Measurements from ENCODE around the gene FRMPD4.

FRMPD4 gene

DNA sequence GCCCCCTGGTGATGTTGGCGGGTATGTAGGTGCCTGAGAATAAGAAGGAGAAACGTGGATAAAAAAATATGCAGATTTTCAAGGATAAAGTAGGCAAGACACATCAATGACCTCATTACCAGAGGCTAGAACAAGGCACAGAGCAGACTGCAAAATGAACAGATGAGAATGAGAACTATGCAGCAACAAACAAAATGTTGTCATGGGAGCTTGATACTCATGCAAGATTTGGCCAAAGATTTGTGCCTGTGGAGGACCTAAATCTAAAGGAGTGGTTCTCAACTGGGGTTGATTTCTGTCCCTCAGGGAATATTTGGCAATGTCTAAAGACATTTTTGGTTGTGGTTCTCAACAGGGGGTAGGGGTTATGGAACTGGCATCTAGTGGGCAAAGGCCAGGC lies 177.3 kb downstream of the FRMPD4 start:
- POLR2A ChIA-PET, result no interaction called here
- no peak for DNase-seq (ENCODE audit: extremely low spot score)
- CTCF ChIA-PET, result no interaction called here
- TF ChIP-seq, protein P1, sequence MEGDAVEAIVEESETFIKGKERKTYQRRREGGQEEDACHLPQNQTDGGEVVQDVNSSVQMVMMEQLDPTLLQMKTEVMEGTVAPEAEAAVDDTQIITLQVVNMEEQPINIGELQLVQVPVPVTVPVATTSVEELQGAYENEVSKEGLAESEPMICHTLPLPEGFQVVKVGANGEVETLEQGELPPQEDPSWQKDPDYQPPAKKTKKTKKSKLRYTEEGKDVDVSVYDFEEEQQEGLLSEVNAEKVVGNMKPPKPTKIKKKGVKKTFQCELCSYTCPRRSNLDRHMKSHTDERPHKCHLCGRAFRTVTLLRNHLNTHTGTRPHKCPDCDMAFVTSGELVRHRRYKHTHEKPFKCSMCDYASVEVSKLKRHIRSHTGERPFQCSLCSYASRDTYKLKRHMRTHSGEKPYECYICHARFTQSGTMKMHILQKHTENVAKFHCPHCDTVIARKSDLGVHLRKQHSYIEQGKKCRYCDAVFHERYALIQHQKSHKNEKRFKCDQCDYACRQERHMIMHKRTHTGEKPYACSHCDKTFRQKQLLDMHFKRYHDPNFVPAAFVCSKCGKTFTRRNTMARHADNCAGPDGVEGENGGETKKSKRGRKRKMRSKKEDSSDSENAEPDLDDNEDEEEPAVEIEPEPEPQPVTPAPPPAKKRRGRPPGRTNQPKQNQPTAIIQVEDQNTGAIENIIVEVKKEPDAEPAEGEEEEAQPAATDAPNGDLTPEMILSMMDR (IDR thresholded peaks at IDR 0.05; ENCODE audit: control extremely low read depth, extremely low read depth, low read depth, missing control alignments), result no peak

- TF ChIP-seq, protein P1 (IDR thresholded peaks at IDR 0.05; ENCODE audit: control extremely low read depth, extremely low read depth, low read depth, missing control alignments), result no peak
- DNase-seq (ENCODE audit: extremely low spot score), result no peak
- CTCF ChIA-PET, result no interaction called here
- POLR2A ChIA-PET, result no interaction called here
Observed at GRCh38 chrX:12319003-12319519, 180.8 kb downstream of the FRMPD4 start.

GRCh38 chrX:12319992-12320391 lies 181.7 kb downstream of the FRMPD4 start:
- TF ChIP-seq, protein P1 (IDR thresholded peaks at IDR 0.05; ENCODE audit: control extremely low read depth, extremely low read depth, low read depth, missing control alignments), result no peak
- POLR2A ChIA-PET, result no interaction called here
- DNase-seq (ENCODE audit: extremely low spot score), result no peak
- CTCF ChIA-PET, result no interaction called here

DNA sequence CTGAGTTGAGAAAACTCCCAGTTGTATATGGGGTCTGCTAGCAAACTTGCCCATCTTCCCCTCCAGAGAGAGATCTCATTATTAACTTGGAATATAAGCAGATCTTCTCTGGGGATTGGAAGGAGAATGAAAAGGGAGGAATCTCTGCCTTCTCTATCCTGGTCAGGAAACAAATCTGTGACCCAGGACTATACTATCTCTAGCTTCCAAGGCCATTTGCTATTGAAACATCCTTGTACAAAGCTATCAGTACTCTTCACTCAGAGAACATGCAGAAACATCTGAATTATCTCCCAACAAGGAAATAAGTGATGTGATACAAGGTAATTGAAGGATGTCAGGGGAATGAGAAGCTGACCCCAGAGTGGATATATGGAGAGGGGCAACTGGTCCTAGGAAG lies 183.8 kb downstream of the FRMPD4 start:
- DNase-seq (ENCODE audit: extremely low spot score), result no peak
- ChIA-PET CTCF (no interaction called here), POLR2A (no interaction called here)
- TF ChIP-seq, protein P1 (IDR thresholded peaks at IDR 0.05; ENCODE audit: control extremely low read depth, extremely low read depth, low read depth, missing control alignments), result no peak

DNA sequence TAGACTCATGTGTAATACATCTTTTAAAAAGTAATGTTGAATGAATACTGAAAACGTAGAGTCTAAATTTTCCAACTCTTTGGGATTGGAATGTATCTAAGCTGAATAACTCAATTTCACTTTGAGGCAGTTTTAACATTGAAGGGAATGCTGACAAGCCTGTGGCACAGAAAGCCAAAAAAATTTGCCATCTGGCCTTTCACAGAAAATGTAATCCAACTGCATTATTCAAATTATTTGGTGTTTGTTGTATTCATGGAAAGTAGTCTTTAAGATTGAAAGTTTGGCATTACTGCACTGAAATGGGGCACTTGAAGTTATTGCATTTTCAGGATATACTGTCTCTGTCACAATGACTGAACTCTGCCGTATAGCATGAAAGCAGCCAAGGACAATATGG lies 186.9 kb downstream of the FRMPD4 start:
- POLR2A ChIA-PET, result no interaction called here
- CTCF ChIA-PET, result no interaction called here
- TF ChIP-seq, protein P1 (IDR thresholded peaks at IDR 0.05; ENCODE audit: control extremely low read depth, extremely low read depth, low read depth, missing control alignments), result no peak

DNA sequence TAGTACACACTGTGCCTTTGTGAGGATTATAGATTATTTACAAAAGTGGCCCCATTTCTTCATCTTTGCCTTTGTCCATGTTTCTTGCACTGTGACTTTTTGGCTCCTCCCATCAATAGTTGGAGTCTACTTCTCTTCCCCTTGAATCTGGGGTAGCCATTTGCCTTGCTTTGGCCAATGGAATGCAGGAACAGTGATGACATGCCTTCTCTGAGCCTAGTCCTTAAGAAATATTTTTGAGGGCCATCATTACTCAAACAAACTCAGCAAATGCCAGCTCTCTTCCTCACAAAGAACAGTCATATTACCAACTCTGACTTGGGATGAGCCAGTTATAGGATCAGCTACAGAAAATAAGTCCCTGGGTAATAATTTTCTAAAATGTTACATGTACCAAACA lies 189.6 kb downstream of the FRMPD4 start:
- DNase-seq (ENCODE audit: extremely low spot score), result no peak
- ChIA-PET CTCF (interaction anchor here (1.4 kb wide), 1 partner anchor 9 kb away, joined by 4 read pairs; no protein-coding TSS in a partner anchor), POLR2A (no interaction called here)
- TF ChIP-seq, protein P1 (IDR thresholded peaks at IDR 0.05; ENCODE audit: control extremely low read depth, extremely low read depth, low read depth, missing control alignments), result no peak

More for the DNA sequence above, 186.9 kb downstream of the FRMPD4 start:
- DNase-seq (ENCODE audit: extremely low spot score), result no peak

DNA sequence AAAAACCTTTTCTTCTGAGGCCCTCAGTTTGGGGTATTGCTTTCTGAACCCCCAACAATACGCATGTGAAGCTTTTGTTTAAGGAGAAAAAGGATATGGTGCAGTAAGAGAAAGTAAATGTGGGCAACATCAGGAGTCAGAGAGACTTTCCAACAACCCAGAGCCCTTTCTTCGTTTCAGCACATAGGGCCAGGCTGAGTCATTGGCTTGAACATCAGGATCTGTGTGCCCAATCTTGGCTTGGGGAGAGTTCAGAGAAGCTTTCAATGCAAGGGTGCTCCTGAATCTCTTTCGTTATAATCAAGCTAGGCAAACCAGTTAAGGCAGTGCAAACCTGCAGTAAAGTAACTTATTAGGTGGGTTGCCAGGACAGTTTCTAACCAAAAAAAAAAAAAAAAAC lies 191.2 kb downstream of the FRMPD4 start:
- no peak for DNase-seq (ENCODE audit: extremely low spot score)
- CTCF ChIA-PET, result no interaction called here

More for the DNA sequence above, 191.2 kb downstream of the FRMPD4 start:
- POLR2A ChIA-PET, result interaction anchor here (0.7 kb wide), 1 partner anchor 547 kb away, joined by 4 read pairs; no protein-coding TSS in a partner anchor
- TF ChIP-seq, protein P1 (IDR thresholded peaks at IDR 0.05; ENCODE audit: control extremely low read depth, extremely low read depth, low read depth, missing control alignments), result no peak

All from GM10248 (cell line).